HG03103 (cell line): ENCODE data around the gene ARHGAP4.

Experiments used
- ATAC-seq: cut with Tn5 transposase; IDR thresholded peaks from one replicate; pipeline ENCODE4 v1.9.1; 2021; ENCODE audit warnings: low read depth; ENCODE audit not compliant: unreplicated experiment

The ARHGAP4 gene

DNA sequence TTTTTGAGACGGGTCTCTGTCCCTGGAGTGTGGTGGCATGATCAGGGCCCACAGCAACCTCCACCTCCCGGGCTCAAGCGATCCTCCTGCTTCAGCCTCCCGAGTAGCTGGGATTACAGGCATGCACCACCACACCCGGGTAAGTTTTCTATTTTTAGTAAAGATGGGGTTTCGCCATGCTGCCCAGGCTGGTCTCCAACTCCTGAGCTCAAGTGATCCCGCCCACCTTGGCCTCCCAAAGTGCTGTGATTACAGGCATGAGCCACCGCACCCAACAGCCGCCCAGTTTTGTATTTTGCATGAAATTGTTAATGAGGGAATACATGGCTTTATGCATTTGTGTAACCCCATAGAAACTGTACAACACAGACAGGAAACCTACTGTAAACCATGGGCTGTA, 2.8 kb upstream of the ARHGAP4 start:
- no peak for ATAC-seq

DNA sequence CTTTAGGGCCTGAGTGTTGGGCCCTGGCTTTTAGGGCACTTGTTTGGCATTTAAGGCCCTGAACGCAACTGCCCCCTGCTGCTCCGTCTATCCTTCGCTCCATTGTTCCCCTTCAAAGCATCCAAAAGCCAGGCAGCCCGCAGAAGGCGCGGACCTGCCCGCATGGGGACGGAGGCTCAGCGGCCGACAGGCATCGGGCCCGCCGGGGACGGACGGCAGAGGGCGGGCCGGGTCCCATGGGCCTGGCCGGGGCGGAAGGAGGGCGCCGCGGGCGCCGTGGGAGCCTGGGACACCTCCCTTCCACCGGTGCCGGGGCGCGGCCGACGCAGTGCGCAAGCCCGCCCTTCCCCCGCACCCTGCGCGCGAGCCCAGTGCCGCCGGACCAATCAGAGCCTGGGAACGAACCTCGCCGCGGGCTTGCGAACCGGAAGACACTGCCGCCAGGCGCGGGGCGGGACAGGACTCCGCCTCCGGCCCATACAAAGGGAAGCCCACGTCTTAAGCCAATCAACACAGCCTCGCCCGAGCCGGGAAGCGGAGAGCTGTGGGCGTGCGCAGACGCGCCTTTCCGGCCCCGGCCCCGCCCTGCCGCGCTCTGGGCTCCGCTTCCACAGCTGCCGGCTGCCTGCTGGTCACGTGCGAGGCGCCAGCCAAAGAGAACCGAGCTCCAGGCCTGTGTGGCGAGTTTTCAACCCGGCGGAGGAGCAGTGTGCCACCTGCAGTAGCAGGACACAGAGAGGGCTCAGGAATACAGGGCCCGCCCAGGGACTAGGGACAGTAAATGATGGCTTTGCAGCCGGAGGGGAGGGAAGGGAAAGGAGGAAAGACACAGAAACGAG, 2.1 kb upstream of the ARHGAP4 start:
- ATAC-seq, result peak; percentile 60

DNA sequence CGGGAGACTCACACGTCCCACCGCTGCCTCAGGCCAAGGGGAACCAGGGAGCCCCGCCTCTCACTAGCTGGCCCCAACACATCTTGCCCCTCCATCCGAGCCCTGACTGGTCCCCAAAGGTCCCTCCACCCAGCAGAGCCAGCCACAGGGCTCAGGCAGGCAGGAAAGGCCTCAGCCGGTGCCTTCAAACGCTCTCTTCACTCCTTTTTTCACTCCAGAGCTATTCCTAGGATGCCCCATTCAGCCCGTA, 1.5 kb upstream of the ARHGAP4 start:
- ATAC-seq, result no peak

DNA sequence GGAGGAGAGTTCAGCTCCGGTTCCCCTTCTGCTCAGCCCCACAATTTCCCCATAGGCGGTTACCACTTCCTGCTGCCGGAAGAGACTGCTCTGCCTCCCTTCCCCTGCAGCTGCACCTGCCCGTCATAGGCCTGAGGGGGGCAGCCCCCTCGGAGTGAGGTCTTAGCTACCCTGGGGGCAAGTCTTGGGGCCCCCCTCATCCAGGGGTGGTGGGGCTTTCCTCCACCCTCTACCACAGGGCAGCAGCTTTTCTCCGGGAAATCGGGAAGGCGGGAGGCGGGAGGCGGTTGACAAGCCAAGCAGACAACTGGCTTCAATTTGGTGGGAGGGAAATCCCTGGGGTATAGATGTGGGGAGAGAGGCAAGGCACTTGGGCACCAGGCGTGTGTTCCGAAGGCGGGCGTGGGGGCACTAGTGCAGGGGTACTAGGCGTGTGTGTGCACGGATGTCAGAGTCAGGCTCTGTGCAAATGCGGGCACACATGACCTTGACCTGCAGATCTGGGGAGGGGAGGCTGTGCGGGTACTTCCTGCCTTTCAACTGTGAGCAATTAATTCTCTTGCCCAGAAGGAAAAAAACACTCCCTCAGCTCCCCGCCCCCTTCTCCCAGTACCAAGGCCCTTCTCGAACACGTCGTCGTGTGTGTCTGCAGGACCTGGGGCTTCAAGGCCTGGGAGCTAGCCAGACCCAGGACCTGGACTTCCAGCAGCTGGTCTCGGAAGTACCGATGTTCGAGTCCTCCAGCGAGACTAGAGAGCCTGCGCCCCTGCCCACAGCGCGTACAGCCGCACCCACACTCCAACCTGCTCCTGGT, 1.0 kb upstream of the ARHGAP4 start:
- no peak for ATAC-seq

DNA sequence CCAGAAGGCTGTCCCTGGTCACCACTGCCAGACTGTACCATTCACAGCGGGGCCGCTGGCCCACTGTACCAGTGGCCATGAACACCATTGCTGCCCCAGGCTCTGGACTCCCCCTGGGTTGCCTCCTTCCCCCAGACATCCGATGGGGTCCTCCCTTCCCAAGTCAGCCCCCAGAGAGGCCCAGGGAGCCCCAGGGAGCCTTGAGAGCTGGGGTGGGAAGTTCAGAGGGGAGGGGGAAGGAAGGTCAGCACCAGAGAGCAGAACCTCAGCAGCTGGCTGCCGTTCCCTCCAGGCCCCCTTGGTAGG, 441 bp upstream of the ARHGAP4 start:
- no peak for ATAC-seq

DNA sequence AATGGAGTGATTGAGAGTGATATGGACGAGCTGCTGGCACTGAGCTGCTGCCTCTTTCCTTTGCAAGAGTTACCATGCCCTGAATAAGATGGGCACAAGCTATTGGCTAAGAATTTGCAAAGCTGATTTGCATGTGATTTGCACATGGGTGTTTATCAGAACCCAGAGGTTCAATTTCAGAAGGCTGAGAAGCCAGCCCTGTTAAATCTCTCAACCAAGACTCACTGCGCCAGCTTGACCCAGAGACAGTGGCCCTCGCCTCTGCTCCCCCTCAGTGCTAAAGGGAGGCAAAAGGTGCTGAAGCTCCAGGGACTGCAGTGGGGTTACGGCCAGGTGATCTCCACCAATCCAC, 701 bp downstream of the ARHGAP4 start:
- ATAC-seq, result no peak

DNA sequence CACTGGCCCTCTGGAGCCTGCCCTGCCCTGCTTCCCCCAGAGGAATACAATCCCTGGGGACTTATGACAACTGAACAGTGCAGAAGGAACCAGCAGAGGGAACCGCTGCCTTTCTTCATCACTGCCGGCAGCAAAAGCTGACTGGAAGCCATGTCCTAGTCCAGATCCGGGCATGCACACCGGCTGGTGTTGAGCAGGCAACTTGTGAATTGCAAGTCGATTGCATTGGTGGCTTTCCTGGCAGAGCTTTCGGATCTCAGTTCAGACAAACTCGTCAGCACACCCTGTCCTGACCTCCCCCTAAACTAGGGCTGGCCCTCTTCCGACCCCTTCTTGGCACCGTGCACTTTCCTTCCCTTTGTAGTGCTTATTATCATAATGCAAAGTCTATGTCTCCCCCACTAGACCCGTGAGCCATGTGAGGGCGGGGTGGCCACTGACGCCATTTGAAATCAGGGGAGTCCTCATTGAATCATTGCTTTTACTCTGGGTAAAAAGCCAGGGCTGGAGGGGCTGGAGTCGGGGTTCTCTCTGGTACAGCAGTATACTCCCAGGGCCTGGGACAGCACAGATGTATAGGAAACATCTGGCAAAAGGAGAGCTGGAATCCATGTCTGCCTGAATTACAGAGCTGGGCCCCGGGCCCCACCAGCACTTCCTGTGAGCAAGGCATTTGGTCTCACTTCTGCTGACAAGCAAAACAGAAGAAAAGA, 1.8 kb downstream of the ARHGAP4 start:
- ATAC-seq, result no peak

DNA sequence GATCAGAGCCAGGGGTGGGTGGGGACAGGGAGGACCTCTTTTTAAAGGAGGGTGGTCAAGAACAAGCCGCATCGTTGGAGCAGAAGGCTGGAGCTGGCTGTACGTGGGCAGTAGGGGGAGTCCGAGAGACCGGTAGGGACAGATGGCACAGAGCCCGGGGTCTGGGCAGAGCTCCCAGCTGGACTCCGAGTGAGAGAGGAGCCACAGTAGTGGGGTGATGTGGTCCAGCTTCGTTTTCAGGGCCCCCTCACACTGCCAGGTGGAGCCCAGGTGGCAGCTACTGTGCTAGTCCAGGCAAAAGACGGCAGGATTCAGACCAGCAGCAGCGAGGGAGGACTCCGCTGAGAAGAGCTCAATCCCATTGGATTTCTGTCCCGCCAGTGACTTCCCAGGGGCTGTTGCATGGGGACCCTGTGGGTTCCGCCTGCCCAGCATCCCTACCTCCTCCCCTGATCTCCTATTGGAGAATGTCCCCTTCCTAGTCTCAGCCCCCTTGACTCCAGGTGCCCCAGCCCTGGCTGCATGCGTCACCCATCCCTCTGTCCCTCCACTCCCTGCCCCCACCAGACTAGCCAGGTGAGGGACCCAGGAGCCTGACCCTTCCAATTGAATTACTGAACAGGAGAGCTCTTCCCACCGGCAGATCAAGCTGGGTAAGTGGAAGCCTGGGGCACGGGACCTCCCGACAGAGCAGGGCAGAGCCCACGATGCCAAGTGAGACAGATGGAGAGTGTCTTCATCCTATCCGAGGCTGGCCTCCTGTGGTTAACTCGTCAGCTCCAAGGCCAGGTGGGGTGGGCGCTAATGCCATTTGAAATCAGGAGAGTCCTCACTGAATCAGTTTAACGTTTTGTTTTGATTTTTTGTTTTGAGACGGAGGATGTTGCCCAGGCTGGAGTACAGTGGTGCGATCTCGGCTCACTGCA, 2.9 kb downstream of the ARHGAP4 start:
- ATAC-seq, result no peak

DNA sequence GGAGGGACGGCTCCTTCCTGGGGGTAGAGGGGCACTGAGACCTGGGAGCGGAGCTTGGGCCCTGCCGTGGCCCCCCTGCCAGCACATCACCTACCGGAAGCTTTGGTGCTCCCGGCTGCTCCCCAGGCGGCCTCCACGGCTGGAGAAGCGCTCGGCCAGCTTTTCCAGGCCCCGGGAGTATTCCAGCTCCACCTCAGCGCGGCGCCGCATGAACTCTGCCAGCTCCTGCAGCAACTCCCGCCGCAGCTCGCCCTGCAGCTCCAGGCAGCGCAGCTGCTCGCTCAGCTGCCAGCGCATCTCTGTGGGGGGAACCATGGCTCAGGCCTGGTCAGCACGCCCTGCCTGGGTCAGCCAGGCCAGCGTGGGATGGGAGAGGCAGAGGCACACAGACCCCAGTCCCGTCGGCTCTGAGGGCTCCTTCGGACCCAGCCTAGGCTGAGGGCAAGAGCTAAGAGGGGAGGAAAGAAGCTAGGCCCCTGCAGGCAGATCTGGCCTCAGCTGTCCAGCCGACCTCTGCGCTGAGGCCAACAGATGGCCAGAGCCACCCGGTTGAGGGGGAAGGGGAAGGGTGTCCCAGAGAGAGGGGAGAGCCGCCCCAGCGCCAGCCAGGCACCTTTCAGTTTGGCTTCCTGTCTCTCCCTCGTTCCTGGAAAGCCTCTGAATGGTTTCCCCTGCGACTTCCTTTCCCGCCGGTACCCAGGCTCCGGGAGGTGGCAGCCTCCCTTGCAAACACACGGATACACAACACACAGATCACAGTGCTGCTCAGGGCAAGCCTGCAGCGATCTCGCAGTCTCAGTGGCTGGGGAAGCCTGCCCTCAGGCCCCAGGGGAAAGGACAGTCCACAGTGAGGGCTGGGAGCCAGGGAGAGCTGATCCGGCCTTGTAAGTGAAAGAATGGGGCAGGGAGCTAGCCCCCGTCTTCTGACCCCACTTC, 4.3 kb downstream of the ARHGAP4 start:
- no peak for ATAC-seq

DNA sequence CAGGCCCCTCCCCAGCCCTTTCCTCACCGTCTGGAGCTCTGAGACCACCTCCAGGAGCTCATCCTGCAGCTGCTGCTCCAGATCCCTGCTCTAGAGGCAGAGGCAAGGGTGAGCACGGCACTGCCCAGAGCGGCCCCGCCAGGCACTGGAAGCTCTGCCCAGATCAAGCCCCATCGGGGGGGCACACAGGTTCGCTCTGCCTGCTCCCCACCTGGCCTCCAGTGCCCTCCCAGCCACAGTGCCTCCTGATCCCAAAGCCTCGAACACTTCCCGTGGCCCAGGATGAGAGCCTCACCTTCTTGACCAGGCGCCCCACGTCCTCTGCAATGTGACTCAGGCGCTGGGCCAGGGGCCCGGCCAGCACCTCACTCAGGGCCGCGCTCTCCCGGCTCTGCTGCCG, 5.0 kb downstream of the ARHGAP4 start:
- ATAC-seq, result no peak

DNA sequence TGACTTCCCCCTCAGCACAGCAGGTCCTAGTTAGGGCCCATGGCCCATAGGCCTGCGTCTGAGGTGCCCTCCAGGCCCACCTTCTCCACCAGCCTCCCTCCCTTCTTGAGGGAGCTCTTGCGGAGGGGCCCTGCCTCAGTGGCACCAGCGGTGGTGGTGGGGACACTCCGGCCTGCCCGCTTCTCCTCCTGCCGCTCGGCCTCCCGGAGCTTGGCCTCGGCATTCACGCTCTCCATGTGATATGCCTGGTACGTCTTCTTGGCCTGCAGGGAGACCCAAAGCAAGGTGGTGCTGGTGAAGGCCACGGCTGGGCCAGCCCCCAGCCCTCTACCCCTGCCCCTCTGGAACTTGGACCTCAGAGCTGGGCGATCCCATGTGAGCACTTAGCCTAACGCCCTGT, 5.5 kb downstream of the ARHGAP4 start:
- ATAC-seq, result no peak

DNA sequence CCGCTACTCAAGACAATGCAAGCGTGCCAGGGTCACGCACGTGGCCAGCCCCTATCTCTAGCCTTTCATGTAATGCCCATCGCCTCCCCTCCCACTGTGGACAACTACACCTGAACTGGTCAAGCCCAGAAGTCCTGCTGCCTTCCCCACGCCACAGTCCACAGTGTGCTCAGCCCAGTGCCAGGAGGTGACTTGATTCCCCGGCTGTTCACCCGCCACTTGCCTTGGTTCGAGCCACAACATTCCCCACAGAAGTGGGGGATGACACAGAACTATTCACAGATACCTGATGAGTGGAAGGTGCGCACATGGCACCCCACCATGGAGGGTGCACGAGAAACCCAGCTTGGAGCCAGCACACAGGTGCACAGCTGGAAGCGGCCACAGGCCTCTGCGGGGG, 6.8 kb downstream of the ARHGAP4 start:
- no peak for ATAC-seq

DNA sequence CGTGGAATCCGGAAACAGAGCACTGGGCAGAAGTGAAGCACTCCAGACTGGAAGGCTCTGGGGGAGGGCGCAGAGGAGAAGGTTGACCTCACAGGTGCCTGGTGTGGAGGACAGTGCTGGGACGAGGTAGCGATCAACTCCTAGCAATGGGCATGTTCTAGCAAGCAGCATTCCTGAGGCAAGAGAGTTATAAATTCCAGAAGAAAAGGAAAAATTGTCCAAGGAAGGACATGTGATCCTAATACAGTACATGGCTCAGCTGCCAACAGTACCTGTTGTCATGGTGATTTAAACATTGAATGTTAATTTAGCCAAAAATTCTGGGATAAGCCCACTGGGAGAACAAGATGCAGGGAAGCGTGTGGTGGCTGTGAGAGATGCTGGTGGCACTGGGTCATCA, 8.2 kb downstream of the ARHGAP4 start:
- ATAC-seq, result no peak

DNA sequence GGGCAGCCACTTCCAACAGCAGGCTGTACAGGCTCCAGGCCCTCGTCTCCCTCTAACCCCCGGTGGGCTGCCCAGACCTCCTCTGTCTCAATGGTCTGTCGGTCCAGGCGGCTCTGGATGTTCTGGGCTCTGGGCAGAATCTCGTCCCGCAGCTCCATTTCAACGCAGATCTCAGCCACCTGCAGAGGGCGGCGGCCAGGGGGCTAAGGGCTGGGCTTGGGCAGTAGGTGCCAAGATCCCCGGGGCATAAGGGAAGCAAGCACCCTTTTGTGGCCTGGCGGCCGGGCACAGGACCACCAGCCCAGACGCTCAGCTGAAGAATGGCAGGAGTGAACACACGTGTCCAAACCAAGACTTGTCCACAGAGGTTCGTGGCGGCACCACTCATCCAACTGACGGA, 12.4 kb downstream of the ARHGAP4 start:
- ATAC-seq, result no peak

DNA sequence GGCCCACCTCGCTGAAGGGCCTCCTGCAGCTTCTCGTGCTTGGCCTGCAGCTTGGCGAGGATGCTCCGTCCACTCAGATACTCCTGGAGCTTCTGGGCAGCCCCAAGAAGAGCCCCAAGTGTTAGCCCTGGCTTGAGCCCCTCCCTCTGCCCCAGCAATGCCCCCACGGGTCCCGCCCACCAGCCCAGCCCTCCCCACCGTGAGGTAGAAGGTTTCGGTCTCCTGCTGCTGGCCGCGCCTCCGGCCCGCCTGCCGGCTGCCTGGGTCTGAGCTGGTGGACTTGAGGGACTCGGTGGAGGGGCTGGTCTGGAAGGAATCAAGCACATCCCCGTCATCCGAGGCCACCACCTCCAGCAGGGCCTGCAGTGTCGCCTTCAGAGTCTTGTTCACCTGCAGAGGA, 12.9 kb downstream of the ARHGAP4 start:
- ATAC-seq, result no peak

DNA sequence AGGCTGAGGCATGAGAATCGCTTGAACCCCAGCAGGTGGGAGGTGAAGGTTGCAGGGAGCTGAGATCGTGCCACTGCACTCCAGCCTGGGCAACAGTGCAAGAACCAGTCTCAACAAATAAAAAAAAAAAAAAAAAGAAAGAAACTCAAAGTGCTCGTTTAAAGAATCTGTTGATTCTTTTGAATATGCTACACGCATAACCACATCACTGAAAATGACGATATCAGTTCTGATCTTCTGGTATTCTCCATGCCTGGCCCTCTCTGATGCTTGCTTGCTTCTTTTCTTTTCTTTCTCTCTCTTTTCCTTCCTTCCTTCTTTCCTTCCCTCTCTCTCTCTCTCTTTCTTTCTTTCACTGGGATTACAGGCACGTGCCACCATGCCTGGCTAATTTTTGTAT, 14.3 kb downstream of the ARHGAP4 start:
- ATAC-seq, result no peak

DNA sequence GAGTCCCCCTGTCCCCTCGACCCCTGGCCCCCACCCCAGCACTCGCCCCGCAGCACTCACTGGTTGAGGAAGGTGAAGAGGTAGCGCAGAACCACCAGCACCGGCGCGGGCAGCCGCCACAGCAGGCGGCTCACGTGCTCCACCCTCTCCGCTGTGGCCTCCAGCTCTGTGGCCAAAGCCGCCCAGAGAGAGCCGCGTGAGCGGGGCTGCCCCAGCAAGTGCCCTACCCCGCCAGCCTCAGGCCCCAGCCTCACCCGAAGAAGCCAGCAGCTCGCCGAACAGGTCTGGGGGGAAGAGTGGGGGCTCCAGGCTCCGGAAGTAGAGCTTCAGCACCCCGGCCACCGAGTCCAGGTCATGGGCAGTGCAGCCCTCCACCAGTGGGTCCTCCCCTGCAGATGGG, 15.6 kb downstream of the ARHGAP4 start:
- ATAC-seq, result no peak

DNA sequence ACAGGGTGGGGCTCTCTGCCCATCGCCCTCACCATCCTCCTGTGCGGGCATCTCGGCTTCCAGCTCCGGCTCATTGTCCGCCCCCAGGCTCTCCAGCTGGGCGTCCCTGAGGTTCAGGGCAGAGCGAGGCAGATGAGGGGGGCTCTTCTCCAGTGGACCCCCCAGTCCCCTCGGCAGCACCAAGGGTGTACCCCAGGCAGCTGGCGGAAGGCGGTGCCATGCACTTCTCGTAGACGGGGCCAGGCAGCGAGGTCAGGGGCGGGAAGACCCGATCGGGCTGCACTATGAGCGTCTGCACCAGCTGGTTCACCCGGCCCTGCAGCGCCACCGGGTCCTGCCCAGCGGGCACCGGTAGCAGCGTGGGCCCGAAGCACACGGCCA, 16.1 kb downstream of the ARHGAP4 start:
- ATAC-seq, result no peak

DNA sequence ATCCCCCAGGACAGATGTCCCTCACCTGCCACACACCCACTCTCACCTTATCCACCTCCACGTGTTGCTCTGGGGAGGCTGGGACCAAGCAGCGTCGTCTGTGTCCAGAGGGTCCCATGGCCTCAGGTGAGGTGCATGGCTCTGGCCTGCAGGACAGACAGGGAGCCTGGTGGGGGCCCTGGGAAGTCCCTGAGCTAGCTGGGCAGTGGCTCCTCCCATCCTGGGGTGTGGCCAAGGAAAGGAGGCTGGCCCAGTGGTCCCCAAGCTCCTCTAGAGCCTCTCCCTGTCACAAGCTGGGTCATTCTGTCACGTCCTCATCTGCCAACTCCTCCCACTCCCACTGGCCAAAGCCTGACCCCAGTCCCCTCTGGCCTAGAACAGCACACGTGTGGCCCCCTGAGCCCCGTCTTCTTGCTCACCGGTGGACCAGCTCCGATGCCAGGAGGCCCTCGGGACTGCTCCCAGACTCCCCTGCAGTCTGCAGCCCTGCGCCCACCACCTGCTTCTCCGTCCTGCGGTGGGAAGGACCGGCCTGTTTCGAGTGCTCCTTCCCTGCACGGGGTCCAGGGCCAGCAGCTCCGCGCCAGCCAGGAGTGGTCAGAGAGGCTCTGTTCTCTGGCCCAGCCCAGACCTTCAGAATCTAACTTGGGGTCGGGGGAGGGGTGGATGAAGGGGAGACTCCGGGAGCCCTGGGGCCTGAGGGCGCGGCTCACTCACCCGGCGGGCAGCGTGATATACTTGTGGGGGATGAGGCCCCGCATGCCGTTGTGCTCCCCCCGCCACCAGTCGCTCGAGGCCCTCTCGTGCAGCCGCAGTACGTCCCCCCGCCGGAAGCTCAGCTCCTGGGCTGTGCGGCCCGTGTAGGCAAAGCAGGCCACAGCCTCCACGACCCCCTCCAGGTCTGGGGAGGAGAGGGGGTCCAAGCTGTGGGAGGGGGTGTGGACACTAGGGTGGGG, 16.8 kb downstream of the ARHGAP4 start:
- no peak for ATAC-seq
